MCF 10A (cell line): ENCODE measurements around the gene BORCS5. TPM values are rescaled to one million over a fixed set of nuclear protein-coding genes. Genes with fewer than 3 reads are reported as not detected.

ENCODE experiments used
- BruUV-seq: library from RNA; stranded (reverse); fragments of 400-500 nt; replicated peaks from 2 replicates; lab custom pipeline; 2021; lab: Mats Ljungman, UMichigan
- CTCF ChIA-PET: fragments of 300-600 bp; sonication (Branson Sonifier 250); formaldehyde crosslinking; extraction: SDS; loops from one replicate; lab custom pipeline; 2021; ENCODE audit warnings: antibody characterized with exemption, inconsistent platforms; lab: Yijun Ruan, JAX
- POLR2A ChIA-PET: fragments of 300-600, 350-650 bp; sonication (Branson Sonifier 250); formaldehyde crosslinking; extraction: SDS; loops from one replicate; lab custom pipeline; 2020; ENCODE audit warnings: antibody characterized with exemption, inconsistent platforms; lab: Yijun Ruan, JAX
- DNase-seq: peaks from one replicate; pipeline ENCODE4 v3.0.0-alpha.2; 2018; ENCODE audit not compliant: unreplicated experiment
- H3K27ac Mint-ChIP-seq: one replicate; pipeline ENCODE4 v1.8.0; 2022; ENCODE audit warnings: mild to moderate bottlenecking, low read depth, mixed read lengths; ENCODE audit not compliant: unreplicated experiment
- H3K27me3 Mint-ChIP-seq: one replicate; pipeline ENCODE4 v1.8.0; 2022; ENCODE audit warnings: mixed read lengths; ENCODE audit not compliant: insufficient read depth, unreplicated experiment
- H3K36me3 Mint-ChIP-seq: one replicate; pipeline ENCODE4 v1.8.0; 2022; ENCODE audit warnings: mild to moderate bottlenecking, moderate library complexity, mixed read lengths; ENCODE audit not compliant: insufficient read depth, unreplicated experiment
- H3K4me1 Mint-ChIP-seq: one replicate; pipeline ENCODE4 v1.8.0; 2022; ENCODE audit warnings: mixed read lengths; ENCODE audit not compliant: insufficient read depth, unreplicated experiment
- H3K4me3 Mint-ChIP-seq: one replicate; pipeline ENCODE4 v1.8.0; 2022; ENCODE audit warnings: mild to moderate bottlenecking, moderate library complexity, mixed read lengths; ENCODE audit not compliant: unreplicated experiment
- H3K9me3 Mint-ChIP-seq: one replicate; pipeline ENCODE4 v1.8.0; 2022; ENCODE audit warnings: mixed read lengths; ENCODE audit not compliant: unreplicated experiment
- intact Hi-C: fragments of 100-400 bp; cut with micrococcal nuclease; formaldehyde crosslinking; loops from 2 replicates; pipeline ENCODE4 v1.14.1; 2022
- total RNA-seq: library from RNA; stranded (reverse); gene quantifications from 2 replicates; pipeline ENCODE4 v1.2.3, GENCODE V29; 2022
- TF ChIP-seq, protein P1 (sequence below): fragments of 200-600 bp; IDR thresholded peaks from one replicate; pipeline ENCODE4 v1.8.0; 2022; ENCODE audit warnings: antibody characterized with exemption, mild to moderate bottlenecking; ENCODE audit not compliant: unreplicated experiment

BORCS5 gene
- total RNA-seq, 1 experiment from 2014 or later: 11.0 TPM

GRCh38 chr12:12428047-12428446, 71.2 kb downstream of the BORCS5 start:
- intact Hi-C loops: no loop called here
- no peak overlapping the region for H3K27ac Mint-ChIP-seq
- H3K36me3 Mint-ChIP-seq: peaks cover 6% of the 10 kb centered on the region

GRCh38 chr12:12428961-12429657, 72.2 kb downstream of the BORCS5 start:
- intact Hi-C loops: no loop called here
- POLR2A ChIA-PET: interaction anchor here (0.8 to 4.5 kb wide), 5 partner anchors 11 to 293 kb away, joined by 3 to 26 read pairs (median 4); no protein-coding TSS in a partner anchor
- Mint-ChIP-seq H3K27me3 (no peaks in the 10 kb centered on the region), H3K4me1 (peaks cover 33% of the 10 kb centered on the region), H3K27ac (peak overlapping the region; percentile 61), H3K4me3 (no peak overlapping the region), H3K9me3 (peaks cover 4% of the 10 kb centered on the region), H3K36me3 (peaks cover 6% of the 10 kb centered on the region)
- TF ChIP-seq, protein P1, sequence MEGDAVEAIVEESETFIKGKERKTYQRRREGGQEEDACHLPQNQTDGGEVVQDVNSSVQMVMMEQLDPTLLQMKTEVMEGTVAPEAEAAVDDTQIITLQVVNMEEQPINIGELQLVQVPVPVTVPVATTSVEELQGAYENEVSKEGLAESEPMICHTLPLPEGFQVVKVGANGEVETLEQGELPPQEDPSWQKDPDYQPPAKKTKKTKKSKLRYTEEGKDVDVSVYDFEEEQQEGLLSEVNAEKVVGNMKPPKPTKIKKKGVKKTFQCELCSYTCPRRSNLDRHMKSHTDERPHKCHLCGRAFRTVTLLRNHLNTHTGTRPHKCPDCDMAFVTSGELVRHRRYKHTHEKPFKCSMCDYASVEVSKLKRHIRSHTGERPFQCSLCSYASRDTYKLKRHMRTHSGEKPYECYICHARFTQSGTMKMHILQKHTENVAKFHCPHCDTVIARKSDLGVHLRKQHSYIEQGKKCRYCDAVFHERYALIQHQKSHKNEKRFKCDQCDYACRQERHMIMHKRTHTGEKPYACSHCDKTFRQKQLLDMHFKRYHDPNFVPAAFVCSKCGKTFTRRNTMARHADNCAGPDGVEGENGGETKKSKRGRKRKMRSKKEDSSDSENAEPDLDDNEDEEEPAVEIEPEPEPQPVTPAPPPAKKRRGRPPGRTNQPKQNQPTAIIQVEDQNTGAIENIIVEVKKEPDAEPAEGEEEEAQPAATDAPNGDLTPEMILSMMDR: no peak
- DNase-seq: peak; percentile 75
- CTCF ChIA-PET: interaction anchor here (0.6 to 0.9 kb wide), 3 partner anchors 27 to 308 kb away, joined by 3 to 4 read pairs (median 3); no protein-coding TSS in a partner anchor
- no TSS peak for BruUV-seq

More at GRCh38 chr12:12428047-12428446, 71.2 kb downstream of the BORCS5 start:
- H3K9me3 Mint-ChIP-seq: peaks cover 10% of the 10 kb centered on the region
- ChIA-PET CTCF (interaction anchor here (1.1 kb wide), 1 partner anchor 135 kb away, joined by 4 read pairs; the partner anchor contains the start of gene DUSP16), POLR2A (interaction anchor here (1.3 to 4.5 kb wide), 2 partner anchors 29 to 131 kb away, joined by 4 to 26 read pairs; no protein-coding TSS in a partner anchor)
- TF ChIP-seq, protein P1: no peak
- no peak overlapping the region for H3K4me3 Mint-ChIP-seq
- peaks cover 33% of the 10 kb centered on the region for H3K4me1 Mint-ChIP-seq
- DNase-seq: no peak
- no TSS peak for BruUV-seq
- H3K27me3 Mint-ChIP-seq: no peaks in the 10 kb centered on the region

DNA sequence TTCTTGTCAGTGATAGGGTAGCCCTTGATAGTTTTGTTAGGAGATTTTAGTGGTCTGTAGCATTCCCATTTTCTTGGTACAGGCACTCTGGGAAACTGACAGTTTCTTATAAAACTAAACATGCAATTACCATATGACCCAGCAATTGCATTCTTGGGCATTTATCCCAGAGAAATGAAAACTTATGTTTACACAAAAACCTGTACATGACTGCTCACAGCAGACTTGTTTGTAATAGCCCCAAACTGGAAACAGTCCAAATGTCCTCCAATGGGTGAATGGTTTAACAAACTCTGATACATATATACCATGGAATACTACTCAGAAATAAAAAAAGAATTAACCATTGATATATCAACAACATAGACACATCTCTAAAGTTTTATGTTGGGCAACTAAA, 75.5 kb downstream of the BORCS5 start:
- BruUV-seq: no TSS peak
- ChIA-PET CTCF (no interaction called here), POLR2A (interaction anchor here (0.7 to 3.3 kb wide), 2 partner anchors 14 to 34 kb away, joined by 4 to 16 read pairs; no protein-coding TSS in a partner anchor)
- TF ChIP-seq, protein P1: no peak
- intact Hi-C loops: loop anchor here (5.0 kb wide), 1 partner anchor 35 kb away; no protein-coding TSS in a partner anchor
- Mint-ChIP-seq H3K4me1 (peaks cover 39% of the 10 kb centered on the region), H3K36me3 (peaks cover 10% of the 10 kb centered on the region), H3K9me3 (no peaks in the 10 kb centered on the region), H3K4me3 (peak overlapping the region; percentile 41), H3K27ac (peak overlapping the region; percentile 84), H3K27me3 (no peaks in the 10 kb centered on the region)
- DNase-seq: peak; percentile 84

- Mint-ChIP-seq H3K4me1 (peaks cover 40% of the 10 kb centered on the region), H3K9me3 (no peaks in the 10 kb centered on the region), H3K27me3 (no peaks in the 10 kb centered on the region), H3K27ac (no peak overlapping the region), H3K36me3 (peaks cover 13% of the 10 kb centered on the region), H3K4me3 (no peak overlapping the region)
- DNase-seq: no peak
- CTCF ChIA-PET: interaction anchor here (0.6 to 1.4 kb wide), 3 partner anchors 15 to 181 kb away, joined by 3 to 4 read pairs (median 4); no protein-coding TSS in a partner anchor
- POLR2A ChIA-PET: interaction anchor here (3.3 kb wide), 1 partner anchor 35 kb away, joined by 16 read pairs; no protein-coding TSS in a partner anchor
- BruUV-seq: no TSS peak
- TF ChIP-seq, protein P1: no peak
- intact Hi-C loops: loop anchor here (5.0 kb wide), 1 partner anchor 36 kb away; no protein-coding TSS in a partner anchor
Measured at GRCh38 chr12:12433203-12433731, 76.4 kb downstream of the BORCS5 start.
